ENCODE results near the gene GNAL.
"Not testable (repeated sequence)": the region's sequence is repeated elsewhere in the genome, so short reads cannot be mapped to it uniquely, and the experiment has no call there.

The GNAL gene

DNA sequence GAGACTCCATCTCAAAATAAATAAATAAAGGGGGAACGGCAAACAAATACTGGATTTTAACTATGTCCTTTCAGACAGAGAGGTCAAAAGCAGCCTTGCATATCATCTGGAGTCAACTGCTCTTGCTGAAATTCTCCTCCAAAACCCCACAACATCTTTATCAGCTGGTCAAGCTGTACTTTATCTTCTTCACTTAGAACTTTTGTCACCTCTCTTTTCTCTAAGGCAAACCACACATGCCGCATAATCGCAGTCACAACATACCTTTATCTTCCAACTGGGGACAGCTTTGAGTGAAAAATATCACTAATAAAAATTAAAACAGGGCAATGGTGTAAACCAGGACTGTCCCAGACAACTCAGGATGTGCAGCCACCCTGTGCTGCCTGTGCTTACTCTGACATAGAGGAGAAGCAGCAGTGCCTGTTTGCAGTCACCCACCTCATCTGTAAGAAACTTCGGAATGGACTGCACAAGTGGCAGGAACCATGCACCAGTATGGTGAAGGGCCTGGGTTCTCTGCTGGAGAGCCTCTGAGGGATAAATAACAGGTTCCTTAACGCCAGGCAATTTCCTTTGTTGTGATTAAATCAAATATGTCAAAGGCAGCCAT lies 212.9 kb downstream of the GNAL start:
- DNase-seq (ENCODE audit: low read depth in 2 of 3, low spot score in 2 of 3), result no peak

DNA sequence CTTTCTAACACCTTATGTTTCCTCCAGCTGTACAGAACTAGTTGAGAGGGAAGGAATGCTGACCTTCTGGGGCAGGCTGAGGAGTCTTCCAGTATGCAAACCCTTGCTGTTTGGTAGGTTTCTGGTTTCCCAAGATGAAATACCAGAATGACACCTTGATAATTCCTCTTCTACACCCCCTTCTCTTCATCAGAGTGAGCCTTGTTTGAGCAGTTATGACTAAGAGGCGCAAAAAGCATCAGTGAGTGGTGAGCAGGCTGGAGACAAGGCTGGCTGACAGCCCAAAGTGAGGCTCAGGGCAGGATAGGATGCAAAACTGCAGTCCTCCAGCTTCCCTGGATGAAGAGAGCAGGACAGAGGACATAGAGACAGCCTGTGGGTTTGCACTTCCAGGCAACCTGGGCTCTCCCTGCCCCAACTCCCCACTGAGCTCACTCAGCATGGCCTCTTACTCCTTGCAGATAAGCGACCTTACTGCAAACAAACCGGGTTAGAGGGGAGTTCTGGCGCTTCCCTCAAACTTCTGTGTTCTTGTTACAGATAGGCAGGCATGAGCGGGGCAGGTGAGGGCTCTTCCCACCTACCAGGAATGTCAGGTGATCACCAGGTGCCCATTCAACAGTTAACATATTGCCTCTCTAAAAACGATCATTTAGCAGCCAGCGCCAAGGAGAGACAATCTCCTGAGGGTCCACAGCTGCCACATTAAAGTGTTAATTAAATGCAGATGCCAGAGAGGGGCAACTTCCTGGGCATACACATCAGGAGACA lies 213.6 kb downstream of the GNAL start:
- DNase-seq (ENCODE audit: low read depth in 2 of 3, low spot score in 2 of 3), result no peak

DNA sequence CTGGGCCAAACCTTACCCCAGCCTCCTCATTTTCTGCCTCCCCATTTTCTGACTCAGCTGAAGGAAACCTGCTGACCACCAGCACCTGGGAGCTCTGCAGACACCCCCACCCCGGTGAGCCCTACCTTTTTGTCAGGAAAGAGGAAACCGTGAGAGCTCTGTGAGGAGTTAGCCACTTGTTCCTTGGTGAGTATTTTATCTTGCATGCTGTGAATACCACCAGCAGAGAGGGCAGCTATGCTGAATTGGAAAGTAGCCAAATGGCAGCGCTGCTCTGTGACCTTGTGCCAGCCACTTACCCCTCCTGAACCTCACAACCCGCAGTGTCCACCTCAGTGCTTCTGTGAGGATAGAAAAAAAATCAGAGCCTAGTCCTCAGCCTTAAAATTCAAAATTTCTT lies 216.5 kb downstream of the GNAL start:
- no peak for DNase-seq (ENCODE audit: low read depth in 2 of 3, low spot score in 2 of 3)

DNA sequence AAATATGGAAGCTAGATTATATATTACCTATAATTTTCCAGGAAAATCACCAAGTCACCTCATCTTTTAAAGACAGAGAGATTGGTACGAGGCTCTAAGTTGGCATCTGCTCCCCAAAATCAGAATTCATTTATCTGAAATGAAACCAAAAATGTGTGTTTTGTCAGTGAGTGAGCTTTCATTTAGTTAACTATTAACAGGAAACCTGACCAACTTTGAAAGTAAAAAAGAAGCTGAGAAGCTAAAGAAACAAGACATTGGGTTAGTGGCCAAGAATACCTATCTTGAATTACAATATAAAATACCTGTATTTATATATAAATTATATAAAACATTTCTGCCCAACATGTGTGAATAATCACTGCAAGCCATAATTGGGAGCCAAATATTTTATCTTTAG lies 217.1 kb downstream of the GNAL start:
- DNase-seq (ENCODE audit: low read depth in 2 of 3, low spot score in 2 of 3), result no peak

DNA sequence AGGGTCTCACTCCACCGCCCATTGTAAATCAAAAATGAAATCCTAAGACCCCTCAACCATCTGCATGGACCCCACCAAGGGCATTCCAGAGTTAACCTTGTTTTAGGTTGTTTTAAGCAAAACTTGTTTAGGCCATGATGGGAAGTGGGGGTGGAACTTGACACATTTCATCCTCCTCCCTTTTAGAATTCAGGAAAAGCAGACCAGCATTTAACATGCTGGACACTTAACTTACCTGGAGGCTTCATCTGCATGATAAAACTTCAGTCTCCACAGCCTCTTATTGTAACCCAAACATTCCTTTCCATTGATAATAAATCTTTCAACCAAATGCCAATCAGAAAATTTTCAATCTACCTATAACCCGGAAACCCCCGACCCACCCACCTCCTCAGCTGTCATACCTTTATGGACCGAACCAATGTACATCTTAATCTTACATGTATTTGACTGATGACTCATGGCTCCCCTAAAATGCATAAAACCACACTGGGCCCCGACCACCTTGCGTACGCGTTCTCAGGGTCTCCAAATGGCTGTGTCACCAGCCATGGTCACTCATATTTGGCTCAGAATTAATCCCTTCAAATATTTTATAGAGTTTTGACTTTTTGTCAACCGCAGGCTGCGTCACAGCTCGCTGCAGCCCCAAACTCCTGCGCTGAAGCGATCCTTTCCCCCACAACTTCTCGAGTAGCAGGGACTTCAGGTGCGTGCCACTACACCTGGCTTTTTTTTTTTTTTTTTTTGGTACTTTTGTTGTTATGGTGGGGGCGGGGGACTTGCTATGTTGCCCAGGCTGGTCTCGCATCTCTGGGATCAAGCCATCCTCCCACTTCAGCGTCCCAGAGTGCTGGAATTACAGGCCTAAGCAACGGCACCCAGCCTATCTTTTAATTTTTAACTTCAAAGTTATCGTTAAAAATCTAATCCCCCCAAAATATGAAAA lies 218.1 kb downstream of the GNAL start:
- no peak for DNase-seq (ENCODE audit: low read depth in 2 of 3, low spot score in 2 of 3)

DNA sequence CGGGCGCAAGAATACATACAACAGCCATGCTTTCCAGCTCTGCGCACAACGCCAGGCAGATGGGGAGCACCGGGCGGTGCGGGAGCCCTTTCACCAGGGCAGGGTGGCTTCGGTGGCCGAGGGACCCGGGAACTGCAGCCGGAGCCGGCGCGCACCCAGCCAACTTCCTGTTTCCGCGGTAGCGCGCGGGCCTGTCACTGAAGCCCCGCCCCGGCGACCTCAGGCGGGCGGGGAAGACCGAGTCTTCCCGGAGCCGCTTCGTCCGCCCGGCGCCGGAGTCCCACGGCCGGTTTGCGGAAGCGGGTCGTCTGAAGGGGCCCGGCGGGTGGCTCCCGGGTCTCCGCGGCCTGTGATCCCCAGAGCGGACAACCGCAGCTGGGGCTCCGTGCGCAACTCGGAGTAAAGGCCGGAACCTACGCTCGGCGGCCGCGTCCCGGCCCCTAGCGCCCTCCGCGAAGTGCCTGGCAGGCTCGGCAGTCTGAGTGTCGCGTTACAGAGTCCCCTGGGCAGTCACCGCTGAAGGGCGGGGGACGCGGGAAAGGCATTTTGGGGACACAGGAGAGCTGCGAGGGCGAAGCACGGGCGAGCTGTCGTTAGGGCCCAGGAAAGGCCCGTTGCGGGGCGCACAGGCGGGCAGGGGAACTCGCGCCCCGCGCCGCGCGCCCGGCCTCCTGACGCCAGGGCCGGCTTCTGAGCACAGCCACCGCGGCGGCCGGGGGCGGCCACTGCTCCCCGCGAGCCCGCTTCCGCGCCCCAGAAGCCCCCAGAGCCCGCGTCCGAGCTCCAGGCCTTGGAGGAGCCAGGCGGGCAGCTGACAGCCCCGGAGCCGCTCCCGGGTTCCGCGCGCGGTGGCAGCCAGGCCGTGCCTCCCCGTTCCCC lies 219.4 kb downstream of the GNAL start, which contains the start of gene MPPE1:
TSS of gene MPPE1 (minus strand) at position 136 of the 879 bp plus-strand sequence. CDS start 11,053 bp downstream, outside the sequence.
- peak; percentile 62 to 76 (median 73) for DNase-seq (ENCODE audit: low read depth in 2 of 3, low spot score in 2 of 3)

DNA sequence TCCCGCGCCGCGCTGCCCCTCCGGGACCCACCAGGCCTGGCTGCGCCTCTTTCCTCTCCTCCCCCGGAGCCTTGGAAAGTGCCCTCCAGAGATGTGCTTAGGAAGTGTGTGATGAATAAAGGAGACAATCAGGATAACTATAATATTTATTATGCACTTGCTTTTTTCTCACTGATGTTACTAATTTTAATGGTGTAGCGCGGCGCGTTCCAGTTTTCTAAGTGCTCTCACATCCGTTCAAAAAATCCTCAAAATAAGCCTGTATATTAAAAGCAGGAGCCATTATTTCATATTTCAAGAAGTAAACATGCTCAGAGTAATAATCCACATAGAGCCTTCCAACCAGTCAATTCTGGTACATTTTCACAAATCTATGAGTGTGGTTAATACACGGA lies 220.0 kb downstream of the GNAL start:
- DNase-seq (ENCODE audit: low read depth in 2 of 3, low spot score in 2 of 3), result no peak

DNA sequence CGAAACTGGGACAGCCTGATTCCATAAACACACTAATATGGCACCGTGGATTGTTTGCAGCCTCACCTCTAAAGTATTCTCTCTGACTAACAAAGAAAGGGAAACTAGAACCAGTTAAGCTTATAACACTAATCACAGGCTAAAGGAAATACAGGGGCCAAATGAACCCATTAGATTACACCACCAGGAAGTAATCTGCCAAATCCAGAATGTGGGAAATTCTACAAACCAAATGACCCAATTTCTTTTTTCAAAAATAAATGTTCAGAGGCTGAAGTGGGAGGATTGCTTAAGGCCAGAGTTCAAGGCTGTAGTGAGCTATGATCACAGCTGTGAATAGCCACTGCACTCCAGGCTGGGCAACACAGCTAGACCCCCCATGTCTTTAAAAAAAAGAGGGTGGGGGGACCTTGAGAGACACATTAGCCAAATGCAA lies 220.5 kb downstream of the GNAL start:
- no peak for DNase-seq (ENCODE audit: low read depth in 2 of 3, low spot score in 2 of 3)

DNA sequence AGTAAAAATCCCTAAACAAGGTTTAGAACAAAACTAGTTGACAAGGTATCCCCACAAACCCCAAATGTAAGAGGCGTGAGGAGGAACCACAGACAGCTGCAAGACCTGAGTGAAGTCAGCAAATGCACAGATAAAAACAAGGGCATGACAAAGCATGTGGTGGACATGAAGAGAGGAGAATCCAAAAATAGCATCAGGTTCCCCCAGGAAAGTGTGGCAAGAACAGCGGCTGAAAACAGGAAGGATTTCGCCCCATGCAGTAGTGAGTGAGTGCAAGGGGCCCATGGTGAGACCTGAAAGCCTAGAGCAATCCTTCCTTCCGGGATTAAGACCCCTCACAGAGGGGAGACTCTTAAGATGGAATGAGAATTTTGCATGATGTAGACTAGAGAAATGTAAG lies 227.8 kb downstream of the GNAL start:
- not testable (repeated sequence) for DNase-seq (ENCODE audit: low read depth in 2 of 3, low spot score in 2 of 3)

DNA sequence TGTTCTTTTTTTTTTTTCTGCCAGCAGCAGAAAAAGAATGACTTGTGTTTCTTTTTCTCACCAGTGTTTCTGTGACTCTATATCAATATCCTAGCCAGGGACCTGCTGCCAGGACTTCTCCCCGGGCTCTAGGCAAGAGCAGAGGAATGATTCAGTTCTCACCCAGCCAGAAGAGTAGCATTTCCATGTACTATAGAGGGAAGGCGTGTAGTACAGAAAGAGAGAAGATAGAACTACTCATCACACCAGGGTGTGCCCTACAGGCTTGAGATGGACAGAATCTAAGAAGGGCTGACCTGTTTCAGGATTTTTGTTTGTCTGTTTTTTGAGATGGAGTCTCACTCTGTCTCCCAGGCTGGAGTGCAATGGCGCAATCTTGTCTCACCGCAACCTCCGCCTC lies 230.5 kb downstream of the GNAL start:
- DNase-seq (ENCODE audit: low read depth in 2 of 3, low spot score in 2 of 3), result not testable (repeated sequence)

DNA sequence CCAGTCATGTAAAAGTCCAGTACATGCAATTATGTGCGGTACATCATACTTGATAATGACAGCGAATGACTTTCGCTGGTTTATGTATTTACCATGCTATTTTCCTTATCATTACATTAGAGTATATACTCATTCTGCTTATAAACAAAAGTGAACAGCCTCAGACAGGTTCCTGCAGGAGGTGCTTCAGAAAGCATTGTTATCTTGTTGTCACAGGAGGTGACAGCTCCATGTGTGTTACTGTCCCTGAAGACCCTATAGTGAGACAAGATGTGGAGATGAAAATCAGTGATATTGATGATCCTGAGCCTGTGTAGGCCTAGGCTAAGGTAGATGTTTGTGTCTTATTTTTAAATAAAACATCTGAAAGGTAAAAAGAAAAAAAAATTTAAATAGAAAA lies 234.4 kb downstream of the GNAL start:
- no peak for DNase-seq (ENCODE audit: low read depth in 2 of 3, low spot score in 2 of 3)

DNA sequence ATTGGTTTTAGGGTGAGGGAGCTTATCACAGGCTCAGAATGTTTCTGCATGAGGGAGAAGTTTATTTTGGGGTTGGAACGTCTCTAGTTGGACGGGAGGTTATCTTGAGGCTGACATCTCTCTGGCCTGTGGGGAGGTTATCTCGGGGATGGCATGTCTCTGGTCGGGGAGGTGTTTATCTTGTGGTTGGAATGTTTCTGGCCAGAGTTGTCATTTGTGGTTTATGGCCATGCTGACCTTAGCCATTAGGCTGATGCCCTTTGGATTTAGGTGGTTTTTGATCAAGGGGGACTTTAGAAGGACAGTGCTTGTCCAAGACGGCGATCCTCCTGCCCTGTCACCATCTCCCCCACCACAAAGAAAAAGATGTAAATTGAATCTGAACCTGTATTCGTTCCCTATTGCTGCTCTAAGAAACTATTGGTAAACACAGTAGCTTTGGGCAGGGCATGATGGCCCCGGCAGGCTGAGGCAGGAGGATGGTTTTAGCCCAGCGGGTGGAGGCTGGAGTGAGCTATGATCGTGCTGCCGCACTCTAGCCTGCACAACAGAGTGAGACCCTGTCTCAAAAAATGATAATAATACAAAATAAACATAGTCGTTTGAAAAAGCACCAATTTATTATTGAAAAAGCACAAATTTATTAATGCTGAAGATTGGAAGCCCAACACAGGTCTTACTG lies 236.9 kb downstream of the GNAL start:
- no peak for DNase-seq (ENCODE audit: low read depth in 2 of 3, low spot score in 2 of 3)

DNA sequence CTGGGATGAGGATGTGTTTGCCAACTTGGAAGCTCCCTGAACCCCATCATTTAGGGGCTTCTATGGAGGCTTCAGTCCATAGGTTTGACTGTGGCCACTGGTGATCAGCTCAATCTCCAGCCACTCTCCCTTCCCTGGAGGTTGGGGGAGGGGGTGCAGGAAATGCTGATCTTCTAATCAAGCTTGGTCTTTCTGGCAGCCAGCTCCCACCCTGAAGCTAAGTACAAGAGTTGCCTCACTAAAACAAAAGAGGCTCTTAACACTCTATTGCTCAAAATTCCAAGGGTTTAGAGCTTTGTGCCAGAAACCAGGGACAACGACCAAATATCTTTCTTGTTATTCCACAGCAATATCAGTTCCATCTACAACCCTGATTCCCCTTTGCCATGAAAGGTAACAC lies 238.4 kb downstream of the GNAL start:
- no peak for DNase-seq (ENCODE audit: low read depth in 2 of 3, low spot score in 2 of 3)

DNA sequence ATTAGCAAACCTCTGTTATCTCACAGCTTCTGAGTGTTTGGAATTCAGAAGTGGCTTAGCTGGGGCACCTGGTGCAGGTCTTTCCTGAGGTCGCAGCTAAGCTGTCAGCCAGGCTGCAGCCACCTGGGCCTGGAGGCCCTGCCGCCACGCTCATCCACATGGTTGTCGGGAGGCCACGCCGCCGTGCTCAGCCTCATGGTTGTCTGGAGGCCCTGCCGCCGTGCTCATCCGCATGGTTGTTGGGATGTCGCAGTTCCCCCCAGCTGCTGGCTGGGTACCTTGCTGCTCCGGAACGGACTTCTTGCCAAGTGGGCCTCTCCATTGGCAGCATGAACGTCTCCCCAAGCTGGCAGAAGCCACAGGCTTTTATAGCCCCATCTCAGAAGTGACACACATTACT lies 243.3 kb downstream of the GNAL start:
- no peak for DNase-seq (ENCODE audit: low read depth in 2 of 3, low spot score in 2 of 3)

Data from activated CD8-positive, alpha-beta memory T cell treated with anti-CD3 and anti-CD28 coated beads for 48 hours (primary cell).